H1 (cell line): ENCODE measurements around the gene LMAN2. TPM values are rescaled to one million over a fixed set of nuclear protein-coding genes. Genes with fewer than 3 reads are reported as not detected.

Experiments used
- E2F6 ChIP-seq: IDR thresholded peaks from 2 replicates; pipeline ENCODE4 v1.6.1; 2012; ENCODE audit warnings: inconsistent platforms
- POU5F1 ChIP-seq: IDR thresholded peaks from 2 replicates; pipeline ENCODE4 v1.6.1; 2011; ENCODE audit warnings: low read depth, mild to moderate bottlenecking, low read length, moderate library complexity
- TCF12 ChIP-seq: IDR thresholded peaks from 2 replicates; pipeline ENCODE4 v1.6.1; 2011; ENCODE audit warnings: low read depth, mild to moderate bottlenecking, low read length
- YY1 ChIP-seq: IDR thresholded peaks from 2 replicates; pipeline ENCODE4 v1.6.1; 2011; ENCODE audit warnings: low read depth, mild to moderate bottlenecking, low read length
- polyA plus RNA-seq, 7 experiments: library from polyadenylated mRNA; depleted of rRNA in 3 of 7; stranded (reverse) in 5 of 7; unstranded in 2 of 7; fragments of >200 nt in 5 of 7; fragments of 200-250 nt in 2 of 7; gene quantifications; 1 replicate in 5 of 7; 2 replicates in 1 of 7; 4 replicates in 1 of 7; pipeline versions ENCODE4 v1.2.1 to v1.2.3, GENCODE V29; 2011 to 2013; ENCODE audit warnings: missing spikeins in 2 of 7, mixed read lengths in 2 of 7
- total RNA-seq: library from RNA; stranded (reverse); fragmentation: NEBNext Ultra II Directional; extraction: Animal tissue kit (Norgen Biotek cat#: 25700); gene quantifications from 2 replicates; pipeline ENCODE4 v1.2.1, GENCODE V29; 2021

Gene LMAN2
- total and polyA plus RNA-seq, 2 of the 8 experiments (the other 6 are each of a cell fraction or from before 2014, with no cell fraction given): 116 to 225 TPM

DNA sequence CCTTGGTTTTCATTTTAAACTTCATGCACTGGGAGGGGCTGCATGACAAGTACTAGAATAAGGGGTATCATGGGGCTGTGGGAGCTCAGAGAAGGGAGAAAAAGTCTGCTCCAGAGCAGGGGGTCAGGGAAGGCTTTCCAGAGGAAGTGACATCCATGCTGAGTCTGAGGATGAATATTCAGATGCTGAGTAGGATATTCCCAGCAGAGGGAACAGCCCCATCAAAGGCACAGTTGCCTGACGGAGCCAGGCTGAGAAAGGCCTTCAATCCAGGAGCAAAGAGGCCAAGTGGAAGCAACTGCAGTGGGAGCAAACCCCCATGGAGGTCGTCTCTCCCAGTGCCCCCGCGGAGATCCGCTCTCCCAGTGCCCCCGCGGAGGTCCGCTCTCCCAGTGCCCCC lies 44.6 kb upstream of the LMAN2 start (continued):
- TF ChIP-seq YY1 (no peak), E2F6 (no peak), TCF12 (no peak), POU5F1 (no peak)
- TF ChIP-seq, all 59 proteins: peak for 0
